ENCODE results near the gene ARGLU1.

DNA sequence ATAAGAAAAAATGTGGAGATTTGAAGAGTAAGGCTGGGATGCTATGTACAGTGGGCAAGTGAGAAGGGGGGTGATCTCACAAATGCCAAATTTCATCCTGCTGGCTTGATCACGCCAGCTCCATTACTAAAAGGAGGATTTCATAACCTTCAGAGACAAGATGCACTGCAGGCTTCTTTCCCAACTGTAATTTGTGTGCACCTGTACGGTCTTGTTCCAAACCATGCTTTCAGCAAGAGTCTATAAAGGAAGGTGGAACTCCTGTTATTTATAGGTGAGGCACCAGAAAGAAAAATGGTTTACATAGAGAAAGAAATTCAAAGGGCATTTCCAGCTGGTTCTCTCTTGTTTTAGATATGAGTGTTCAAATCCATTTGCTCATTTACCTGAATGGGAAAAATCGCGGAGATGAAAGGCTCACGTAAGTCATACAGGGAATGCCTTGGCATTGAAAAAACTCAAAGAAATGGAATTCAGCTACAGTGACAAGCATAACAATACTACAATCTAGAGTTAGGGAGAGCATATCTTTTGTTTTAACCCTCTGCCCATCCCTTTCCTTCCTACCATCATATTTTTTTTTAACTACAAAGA lies 45.7 kb downstream of the ARGLU1 start:
- TF ChIP-seq, protein P1, sequence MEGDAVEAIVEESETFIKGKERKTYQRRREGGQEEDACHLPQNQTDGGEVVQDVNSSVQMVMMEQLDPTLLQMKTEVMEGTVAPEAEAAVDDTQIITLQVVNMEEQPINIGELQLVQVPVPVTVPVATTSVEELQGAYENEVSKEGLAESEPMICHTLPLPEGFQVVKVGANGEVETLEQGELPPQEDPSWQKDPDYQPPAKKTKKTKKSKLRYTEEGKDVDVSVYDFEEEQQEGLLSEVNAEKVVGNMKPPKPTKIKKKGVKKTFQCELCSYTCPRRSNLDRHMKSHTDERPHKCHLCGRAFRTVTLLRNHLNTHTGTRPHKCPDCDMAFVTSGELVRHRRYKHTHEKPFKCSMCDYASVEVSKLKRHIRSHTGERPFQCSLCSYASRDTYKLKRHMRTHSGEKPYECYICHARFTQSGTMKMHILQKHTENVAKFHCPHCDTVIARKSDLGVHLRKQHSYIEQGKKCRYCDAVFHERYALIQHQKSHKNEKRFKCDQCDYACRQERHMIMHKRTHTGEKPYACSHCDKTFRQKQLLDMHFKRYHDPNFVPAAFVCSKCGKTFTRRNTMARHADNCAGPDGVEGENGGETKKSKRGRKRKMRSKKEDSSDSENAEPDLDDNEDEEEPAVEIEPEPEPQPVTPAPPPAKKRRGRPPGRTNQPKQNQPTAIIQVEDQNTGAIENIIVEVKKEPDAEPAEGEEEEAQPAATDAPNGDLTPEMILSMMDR (conservative IDR thresholded peaks at IDR 0.05 in 1 of 2, IDR thresholded peaks at IDR 0.05 in 1 of 2; ENCODE audit: extremely low read depth in 1 of 2, insufficient read depth in 1 of 2, low read depth in 1 of 2, low read length in 2 of 2), result no peak
- no peak for TF ChIP-seq EZH2 (IDR thresholded peaks at IDR 0.05; ENCODE audit: borderline replicate concordance, low read length)

Measured in mammary epithelial cell (primary cell).